Activated T-helper 2 cell treated with anti-CD3 and anti-CD28 coated beads, Interferon-gamma antibody, Interleukin-2, Interleukin-4, amounts not matched to agents 10 μg/mL and 5 μg/mL and 100 μg/mL, durations not matched to agents 14 hours and 24 hours and 36 hours (primary cell): ENCODE data around the gene SRM. TPM values are rescaled to one million over a fixed set of nuclear protein-coding genes. Genes with fewer than 3 reads are reported as not detected.
A peak's percentile ranks its signal among the peaks of the same experiment; 100 is the strongest.
"Not testable (repeated sequence)": the region's sequence is repeated elsewhere in the genome, so short reads cannot be mapped to it uniquely, and the experiment has no call there.

Source experiments
- DNase-seq: peaks from one replicate; pipeline ENCODE4 v3.0.0; 2021; ENCODE audit warnings: low spot score
- H3K27ac Mint-ChIP-seq: one replicate; pipeline ENCODE4 v1.8.0; 2021; ENCODE audit warnings: mixed read lengths
- H3K27me3 Mint-ChIP-seq: one replicate; pipeline ENCODE4 v1.8.0; 2021; ENCODE audit warnings: low read depth, mixed read lengths
- H3K36me3 Mint-ChIP-seq: one replicate; pipeline ENCODE4 v1.8.0; 2021; ENCODE audit warnings: low read depth, mixed read lengths
- H3K4me1 Mint-ChIP-seq: one replicate; pipeline ENCODE4 v1.8.0; 2021; ENCODE audit warnings: low read depth, mixed read lengths
- H3K4me3 Mint-ChIP-seq: one replicate; pipeline ENCODE4 v1.8.0; 2021; ENCODE audit warnings: low read depth, mild to moderate bottlenecking, moderate library complexity, mixed read lengths
- H3K9me3 Mint-ChIP-seq: one replicate; pipeline ENCODE4 v1.8.0; 2021; ENCODE audit warnings: mixed read lengths
- intact Hi-C: fragments of 100-400 bp; cut with micrococcal nuclease; formaldehyde crosslinking; loops from one replicate; pipeline ENCODE4 v1.15.1; 2023
- total RNA-seq: library from RNA; stranded (reverse); gene quantifications from 2 replicates; pipeline ENCODE4 v1.2.3, GENCODE V29; 2022

SRM gene
- total RNA-seq, 1 donor from 2014 or later = 233 TPM

- Mint-ChIP-seq H3K9me3 (no peaks in the 10 kb centered on the region), H3K27ac (peak overlapping the region; percentile 88), H3K4me1 (peaks cover 26% of the 10 kb centered on the region), H3K27me3 (no peaks in the 10 kb centered on the region), H3K36me3 (peaks cover 61% of the 10 kb centered on the region), H3K4me3 (peak overlapping the region; percentile 95)
- DNase-seq = no peak
- intact Hi-C loops = no loop called here
These were observed 457 bp downstream of the SRM start for GRCh38 chr1:11059155-11059967.

GRCh38 chr1:11058595-11059154 lies 1.1 kb downstream of the SRM start:
- Mint-ChIP-seq H3K4me1 (peaks cover 26% of the 10 kb centered on the region), H3K36me3 (peaks cover 61% of the 10 kb centered on the region), H3K9me3 (no peaks in the 10 kb centered on the region), H3K4me3 (peak overlapping the region; percentile 95), H3K27me3 (no peaks in the 10 kb centered on the region), H3K27ac (peak overlapping the region; percentile 88)
- DNase-seq = no peak
- intact Hi-C loops = no loop called here

GRCh38 chr1:11058026-11058425 lies 1.8 kb downstream of the SRM start:
- H3K4me1 Mint-ChIP-seq = peaks cover 22% of the 10 kb centered on the region
- DNase-seq = no peak
- H3K4me3 Mint-ChIP-seq = peak overlapping the region; percentile 95
- intact Hi-C loops = no loop called here
- peaks cover 55% of the 10 kb centered on the region for H3K36me3 Mint-ChIP-seq
- no peak overlapping the region for H3K27ac Mint-ChIP-seq
- H3K9me3 Mint-ChIP-seq = no peaks in the 10 kb centered on the region
- no peaks in the 10 kb centered on the region for H3K27me3 Mint-ChIP-seq

- peaks cover 50% of the 10 kb centered on the region for H3K36me3 Mint-ChIP-seq
- H3K4me3 Mint-ChIP-seq = peak overlapping the region; percentile 95
- no peaks in the 10 kb centered on the region for H3K9me3 Mint-ChIP-seq
- no peak for DNase-seq
- H3K27me3 Mint-ChIP-seq = no peaks in the 10 kb centered on the region
- H3K4me1 Mint-ChIP-seq = peaks cover 17% of the 10 kb centered on the region
- no peak overlapping the region for H3K27ac Mint-ChIP-seq
- intact Hi-C loops = no loop called here
These were observed 2.3 kb downstream of the SRM start for GRCh38 chr1:11057477-11057876.

GRCh38 chr1:11056504-11056903 lies 3.3 kb downstream of the SRM start:
- Mint-ChIP-seq H3K9me3 (no peaks in the 10 kb centered on the region), H3K4me1 (peaks cover 9% of the 10 kb centered on the region), H3K36me3 (peaks cover 46% of the 10 kb centered on the region), H3K4me3 (no peak overlapping the region), H3K27ac (no peak overlapping the region), H3K27me3 (no peaks in the 10 kb centered on the region)
- intact Hi-C loops = no loop called here
- DNase-seq = no peak

GRCh38 chr1:11055676-11056075 lies 4.1 kb downstream of the SRM start:
- no peaks in the 10 kb centered on the region for H3K27me3 Mint-ChIP-seq
- H3K4me3 Mint-ChIP-seq = no peak overlapping the region
- intact Hi-C loops = no loop called here
- DNase-seq = no peak
- no peak overlapping the region for H3K27ac Mint-ChIP-seq
- no peaks in the 10 kb centered on the region for H3K9me3 Mint-ChIP-seq
- peaks cover 44% of the 10 kb centered on the region for H3K36me3 Mint-ChIP-seq
- peaks cover 5% of the 10 kb centered on the region for H3K4me1 Mint-ChIP-seq

GRCh38 chr1:11054666-11055065 lies 5.2 kb downstream of the SRM start:
- Mint-ChIP-seq H3K9me3 (no peaks in the 10 kb centered on the region), H3K36me3 (peaks cover 39% of the 10 kb centered on the region), H3K27me3 (no peaks in the 10 kb centered on the region), H3K4me3 (no peak overlapping the region), H3K4me1 (peaks cover 3% of the 10 kb centered on the region), H3K27ac (no peak overlapping the region)
- no peak for DNase-seq
- intact Hi-C loops = no loop called here

- peaks cover 3% of the 10 kb centered on the region for H3K4me1 Mint-ChIP-seq
These were observed 5.6 kb downstream of the SRM start for GRCh38 chr1:11054181-11054580.

GRCh38 chr1:11053758-11054137 lies 6.1 kb downstream of the SRM start:
- no peak overlapping the region for H3K27ac Mint-ChIP-seq
- H3K36me3 Mint-ChIP-seq = peaks cover 34% of the 10 kb centered on the region
- no peaks in the 10 kb centered on the region for H3K9me3 Mint-ChIP-seq
- intact Hi-C loops = no loop called here
- H3K4me1 Mint-ChIP-seq = peaks cover 3% of the 10 kb centered on the region
- no peaks in the 10 kb centered on the region for H3K27me3 Mint-ChIP-seq
- no peak for DNase-seq
- no peak overlapping the region for H3K4me3 Mint-ChIP-seq

More at GRCh38 chr1:11054181-11054580, 5.6 kb downstream of the SRM start:
- intact Hi-C loops = no loop called here
- Mint-ChIP-seq H3K36me3 (peaks cover 38% of the 10 kb centered on the region), H3K9me3 (no peaks in the 10 kb centered on the region), H3K27ac (no peak overlapping the region), H3K4me3 (no peak overlapping the region), H3K27me3 (no peaks in the 10 kb centered on the region)
- DNase-seq = no peak

- Mint-ChIP-seq H3K9me3 (no peaks in the 10 kb centered on the region), H3K36me3 (peaks cover 27% of the 10 kb centered on the region), H3K4me3 (no peak overlapping the region), H3K27ac (no peak overlapping the region), H3K27me3 (no peaks in the 10 kb centered on the region), H3K4me1 (no peaks in the 10 kb centered on the region)
- intact Hi-C loops = no loop called here
- DNase-seq = no peak
These were observed 6.7 kb downstream of the SRM start for GRCh38 chr1:11052839-11053757.

GRCh38 chr1:11051781-11052511 lies 7.9 kb downstream of the SRM start:
- H3K4me3 Mint-ChIP-seq = no peak overlapping the region

GRCh38 chr1:11051121-11051520 lies 8.7 kb downstream of the SRM start:
- intact Hi-C loops, H3K27me3 Mint-ChIP-seq, H3K4me3 Mint-ChIP-seq, H3K4me1 Mint-ChIP-seq, H3K9me3 Mint-ChIP-seq, H3K27ac Mint-ChIP-seq, DNase-seq, H3K36me3 Mint-ChIP-seq: not testable (repeated sequence)

More at GRCh38 chr1:11051781-11052511, 7.9 kb downstream of the SRM start:
- Mint-ChIP-seq H3K4me1 (no peaks in the 10 kb centered on the region), H3K36me3 (peaks cover 17% of the 10 kb centered on the region), H3K9me3 (no peaks in the 10 kb centered on the region), H3K27me3 (no peaks in the 10 kb centered on the region), H3K27ac (no peak overlapping the region)
- no peak for DNase-seq
- intact Hi-C loops = no loop called here
